ENCODE data around the gene HCN2. TPM values are rescaled to one million over a fixed set of nuclear protein-coding genes. Genes with fewer than 3 reads are reported as not detected.

HCN2 gene
- total RNA-seq, 1 donor from 2014 or later: 5.5 TPM

- H3K27me3 Mint-ChIP-seq (ENCODE audit: low read depth, unreplicated experiment): no peaks in the 10 kb centered on the region
- peaks cover 43% of the 10 kb centered on the region for H3K4me1 ChIP-seq (ENCODE audit: insufficient read depth, low read length)
- H3K27me3 ChIP-seq (ENCODE audit: insufficient read depth, low read length): no peaks in the 10 kb centered on the region
- TF ChIP-seq CTCF (IDR thresholded peaks at IDR 0.05; ENCODE audit: insufficient read depth, low read depth, low read length) (no peak), EZH2 (IDR thresholded peaks at IDR 0.05; ENCODE audit: insufficient read depth, low read length) (no peak)
- peak overlapping the region; percentile 57 for H3K9ac ChIP-seq (ENCODE audit: low read length)
- FAIRE-seq: no peak
- peaks cover 67% of the 10 kb centered on the region for H4K20me1 ChIP-seq (ENCODE audit: insufficient read depth, low read length)
- peaks cover 21% of the 10 kb centered on the region for H3K4me1 Mint-ChIP-seq (ENCODE audit: low read depth, unreplicated experiment)
- peaks cover 2% of the 10 kb centered on the region for H3K9me3 Mint-ChIP-seq (ENCODE audit: unreplicated experiment)
- peaks cover 73% of the 10 kb centered on the region for H3K79me2 ChIP-seq (ENCODE audit: insufficient read depth, low read length)
- no peaks in the 10 kb centered on the region for H3K36me3 ChIP-seq (ENCODE audit: insufficient read depth, low read length)
- H3K36me3 Mint-ChIP-seq (ENCODE audit: low read depth, unreplicated experiment): no peaks in the 10 kb centered on the region
- no peak overlapping the region for H3K27ac ChIP-seq (ENCODE audit: low read depth, low read length)
- H3K9me3 ChIP-seq (ENCODE audit: insufficient read depth, low read depth, low read length): no peaks in the 10 kb centered on the region
- peak; percentile 58 for DNase-seq (ENCODE audit: low read depth)
- H3K4me3 Mint-ChIP-seq (ENCODE audit: unreplicated experiment): peak overlapping the region; percentile 91
- H3K4me3 ChIP-seq (ENCODE audit: insufficient read depth, low read depth, low read length): peak overlapping the region; percentile 30
- peak overlapping the region; percentile 7 for H3K27ac Mint-ChIP-seq (ENCODE audit: unreplicated experiment)
- no peak overlapping the region for H2AFZ ChIP-seq (ENCODE audit: low read depth, low read length)
- peak overlapping the region; percentile 92 for H3K4me2 ChIP-seq (ENCODE audit: low read length)
Observed at GRCh38 chr19:574658-575526, 14.8 kb upstream of the HCN2 start.

- no peak overlapping the region for H3K27ac ChIP-seq (ENCODE audit: low read depth, low read length)
- peak overlapping the region; percentile 28 for H3K4me3 ChIP-seq (ENCODE audit: insufficient read depth, low read depth, low read length)
- H3K27me3 ChIP-seq (ENCODE audit: insufficient read depth, low read length): no peaks in the 10 kb centered on the region
Observed at GRCh38 chr19:575527-576506, 13.9 kb upstream of the HCN2 start.

More at GRCh38 chr19:575527-576506, 13.9 kb upstream of the HCN2 start:
- Histone ChIP-seq H3K36me3 (ENCODE audit: insufficient read depth, low read length) (no peaks in the 10 kb centered on the region), H3K9me3 (ENCODE audit: insufficient read depth, low read depth, low read length) (no peaks in the 10 kb centered on the region), H3K79me2 (ENCODE audit: insufficient read depth, low read length) (peaks cover 81% of the 10 kb centered on the region), H3K9ac (ENCODE audit: low read length) (peak overlapping the region; percentile 59), H3K4me1 (ENCODE audit: insufficient read depth, low read length) (peaks cover 43% of the 10 kb centered on the region), H2AFZ (ENCODE audit: low read depth, low read length) (no peak overlapping the region), H4K20me1 (ENCODE audit: insufficient read depth, low read length) (peaks cover 74% of the 10 kb centered on the region), H3K4me2 (ENCODE audit: low read length) (peak overlapping the region; percentile 92)
- Mint-ChIP-seq H3K4me1 (ENCODE audit: low read depth, unreplicated experiment) (peaks cover 21% of the 10 kb centered on the region), H3K4me3 (ENCODE audit: unreplicated experiment) (no peak overlapping the region), H3K27ac (ENCODE audit: unreplicated experiment) (no peak overlapping the region), H3K27me3 (ENCODE audit: low read depth, unreplicated experiment) (no peaks in the 10 kb centered on the region), H3K9me3 (ENCODE audit: unreplicated experiment) (no peaks in the 10 kb centered on the region), H3K36me3 (ENCODE audit: low read depth, unreplicated experiment) (no peaks in the 10 kb centered on the region)
- FAIRE-seq: no peak
- TF ChIP-seq EZH2 (IDR thresholded peaks at IDR 0.05; ENCODE audit: insufficient read depth, low read length) (no peak), CTCF (IDR thresholded peaks at IDR 0.05; ENCODE audit: insufficient read depth, low read depth, low read length) (no peak)
- peak; percentile 44 for DNase-seq (ENCODE audit: low read depth)
